Dedifferentiated amniotic fluid mesenchymal stem cell (primary cell): ENCODE results near the gene PPIP5K1.
"Not testable (repeated sequence)": the region's sequence is repeated elsewhere in the genome, so short reads cannot be mapped to it uniquely, and the experiment has no call there.

Experiments
- DNase-seq: peaks from one replicate; pipeline ENCODE4 v3.0.0-alpha.2; 2016; ENCODE audit errors: extremely low spot score

PPIP5K1 gene

DNA sequence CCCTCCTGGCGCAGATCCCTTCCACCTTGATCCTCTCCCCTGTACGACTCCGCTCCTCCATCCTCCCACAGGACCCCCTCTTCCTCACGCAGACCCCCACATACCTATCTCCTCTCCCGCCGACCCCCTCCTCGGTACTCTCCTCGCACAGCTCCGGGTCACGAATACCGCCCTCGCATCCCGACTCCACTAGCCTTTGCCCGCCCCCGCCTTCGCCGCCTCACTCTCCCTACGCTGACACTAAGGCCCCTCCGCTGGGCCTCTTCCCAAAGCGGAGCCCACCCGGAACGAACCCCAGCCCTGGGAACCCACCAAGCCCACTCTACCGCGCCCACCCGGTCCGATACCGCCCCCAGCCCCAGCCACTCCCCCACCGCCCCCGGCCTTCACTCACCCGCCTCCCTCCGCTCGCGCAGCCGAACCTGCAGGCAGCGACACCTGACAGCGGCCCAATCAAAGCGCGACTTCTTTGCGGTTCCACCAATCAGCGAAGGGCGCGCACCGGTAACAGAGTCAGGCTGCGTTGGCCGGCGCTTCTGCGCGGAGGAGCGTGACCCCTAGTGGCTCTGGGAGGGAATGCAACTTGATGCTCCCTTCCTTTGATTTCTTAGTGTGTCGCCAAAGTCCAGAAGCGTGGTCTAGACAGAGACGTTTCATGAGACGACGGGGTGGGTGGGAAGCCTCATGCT lies at the start of gene PPIP5K1:
Gene PPIP5K1, minus strand, starts transcription at position 431 of the 689 bp plus-strand sequence. CDS start 5,704 bp downstream, outside the sequence.
- DNase-seq: not testable (repeated sequence)

DNA sequence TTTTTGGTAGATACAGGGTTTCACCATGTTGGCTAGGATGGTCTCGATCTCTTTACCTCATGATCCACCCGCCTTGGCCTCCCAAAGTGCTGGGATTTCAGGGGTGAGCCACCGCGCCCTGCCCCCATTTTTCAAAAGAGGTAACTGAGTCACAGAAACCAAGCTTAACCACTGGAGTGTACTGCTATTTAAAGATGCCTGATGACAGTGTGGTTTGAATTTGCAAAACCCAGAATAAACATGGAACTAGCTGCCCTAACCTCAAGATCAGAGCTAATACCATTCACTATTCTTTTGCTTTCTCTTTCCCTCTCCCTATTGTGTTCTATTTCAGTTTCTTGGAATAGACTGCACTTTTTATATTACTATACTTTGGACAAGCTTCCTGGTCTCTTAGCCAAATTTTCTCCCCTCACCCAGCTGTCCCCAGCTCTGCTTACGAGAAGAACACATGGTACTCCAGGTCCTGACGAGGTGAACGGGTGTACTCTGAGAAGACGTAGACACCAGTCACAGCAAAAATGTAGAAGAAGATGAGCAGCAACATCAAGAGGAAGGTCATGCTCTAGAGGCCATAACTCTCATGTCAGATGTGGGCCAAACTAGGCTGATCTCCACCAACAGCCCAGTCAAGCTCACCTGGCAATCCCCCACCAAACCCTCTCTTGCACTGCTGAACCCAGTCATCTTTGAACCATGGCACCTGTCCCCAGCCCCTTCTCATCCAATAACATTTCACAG lies 48.6 kb upstream of the PPIP5K1 start:
- not testable (repeated sequence) for DNase-seq

DNA sequence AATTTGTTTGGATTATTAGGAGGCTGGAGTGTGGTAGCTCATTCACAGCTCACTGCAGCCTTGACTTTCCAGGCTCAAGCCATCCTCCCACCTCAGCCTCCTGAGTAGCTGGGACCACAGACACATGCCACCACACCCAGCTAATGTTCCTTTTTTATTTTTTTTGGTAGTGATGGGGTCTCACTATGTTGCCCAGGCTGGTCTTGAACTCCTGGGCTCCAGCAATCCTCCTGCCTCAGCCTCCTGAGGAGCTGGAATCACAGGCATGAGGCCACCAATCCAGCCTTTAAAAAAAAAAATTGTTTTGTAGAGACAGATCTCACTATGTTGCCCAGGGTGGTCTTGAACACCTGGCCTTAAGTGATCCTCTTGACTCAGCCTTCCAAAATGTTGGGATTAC lies 36.9 kb upstream of the PPIP5K1 start:
- not testable (repeated sequence) for DNase-seq

DNA sequence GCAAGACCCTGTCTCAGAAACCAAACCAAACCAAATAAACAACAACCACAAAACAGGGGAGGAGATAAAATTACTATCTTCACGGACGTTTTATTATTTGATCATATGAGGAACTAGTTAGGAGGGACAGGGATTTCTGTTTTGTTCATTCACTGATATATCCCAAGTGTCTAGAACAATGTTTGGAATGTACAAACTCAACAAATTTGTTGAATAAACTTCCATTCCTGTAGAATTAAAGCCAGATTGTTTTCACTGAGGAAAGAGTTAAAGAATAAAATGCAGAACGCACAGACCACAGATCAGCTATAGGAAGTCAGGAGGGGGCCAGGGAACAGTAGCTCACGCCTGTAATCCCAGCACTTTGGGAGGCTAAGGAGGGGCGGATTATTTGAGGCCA lies 35.1 kb upstream of the PPIP5K1 start:
- no peak for DNase-seq

DNA sequence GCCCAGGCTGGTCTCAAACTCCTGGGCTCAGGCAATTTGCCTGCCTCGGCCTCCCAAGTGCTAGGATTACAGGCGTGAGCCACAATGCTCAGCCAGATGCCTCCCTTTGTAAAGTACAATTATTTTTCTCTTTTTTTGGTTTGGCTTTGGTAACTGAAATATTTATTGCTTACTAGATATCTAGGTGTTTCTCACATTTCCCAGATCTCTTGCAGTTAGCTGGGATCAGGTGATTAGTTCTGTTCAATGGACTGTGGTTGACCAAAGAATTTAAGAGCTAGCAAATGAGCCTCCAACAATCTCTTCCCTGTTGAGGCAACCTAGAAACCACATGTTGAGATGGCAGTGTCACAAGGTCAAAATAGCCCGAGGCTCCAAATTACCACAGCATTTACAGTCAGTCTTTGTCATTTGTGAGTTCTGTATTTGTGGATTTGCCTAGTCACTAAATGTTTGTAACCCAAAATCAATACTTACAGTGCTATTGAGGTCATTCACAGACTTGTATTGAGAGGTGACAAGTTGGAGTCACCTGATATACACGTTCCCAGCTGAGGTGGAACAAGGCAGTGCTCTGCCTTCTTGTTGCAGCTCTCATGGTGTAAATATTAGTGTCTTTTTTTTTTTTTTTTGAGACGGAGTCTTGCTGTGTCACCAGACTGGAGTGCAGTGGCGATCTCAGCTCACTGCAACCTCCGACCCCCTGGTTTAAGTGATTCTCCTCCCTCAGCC lies 32.2 kb upstream of the PPIP5K1 start:
- not testable (repeated sequence) for DNase-seq

DNA sequence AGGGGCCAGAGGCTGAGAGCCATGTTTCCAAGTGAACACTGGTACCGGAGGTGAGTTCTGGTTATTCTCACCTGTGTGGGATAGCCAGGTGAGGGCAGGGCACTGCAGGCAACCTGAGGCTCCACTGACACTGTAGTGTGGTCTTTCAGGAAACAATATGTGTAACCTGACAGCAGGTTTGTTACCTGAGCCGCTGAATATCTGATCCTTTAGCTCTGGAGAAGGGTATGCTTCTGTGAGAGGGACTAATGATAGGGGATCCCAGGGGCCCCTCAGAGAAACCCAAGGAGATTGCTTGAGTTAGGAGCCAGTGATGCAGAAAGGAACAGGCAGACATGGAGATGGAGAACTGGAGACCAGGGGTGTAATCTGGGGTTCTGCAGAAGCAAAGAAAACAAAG lies 28.7 kb upstream of the PPIP5K1 start, which contains the start of gene STRC:
Gene STRC, minus strand, starts transcription at position 101 of the 400 bp plus-strand sequence. Its CDS starts 78 bp downstream, at position 23.
- DNase-seq: not testable (repeated sequence)

DNA sequence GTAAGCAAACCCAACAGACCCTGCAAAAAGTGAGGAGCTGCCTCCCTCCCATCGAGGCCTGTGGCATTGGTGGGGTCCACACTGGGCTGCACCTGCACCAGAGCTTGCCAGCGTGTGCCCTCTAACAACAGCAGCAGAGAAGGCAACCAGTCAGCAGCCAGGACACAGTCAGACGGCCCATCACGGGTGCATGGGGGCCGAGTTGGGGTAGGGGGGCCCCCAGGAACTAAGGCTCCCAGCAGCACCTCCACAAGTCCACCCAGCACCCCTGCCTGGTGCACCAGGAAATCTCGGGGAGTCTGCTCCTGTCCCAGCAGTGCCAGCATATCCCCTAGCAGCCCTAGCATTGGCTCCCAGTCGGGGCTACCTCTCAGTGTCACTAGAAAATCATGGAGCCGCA lies 27.7 kb upstream of the PPIP5K1 start:
- not testable (repeated sequence) for DNase-seq

DNA sequence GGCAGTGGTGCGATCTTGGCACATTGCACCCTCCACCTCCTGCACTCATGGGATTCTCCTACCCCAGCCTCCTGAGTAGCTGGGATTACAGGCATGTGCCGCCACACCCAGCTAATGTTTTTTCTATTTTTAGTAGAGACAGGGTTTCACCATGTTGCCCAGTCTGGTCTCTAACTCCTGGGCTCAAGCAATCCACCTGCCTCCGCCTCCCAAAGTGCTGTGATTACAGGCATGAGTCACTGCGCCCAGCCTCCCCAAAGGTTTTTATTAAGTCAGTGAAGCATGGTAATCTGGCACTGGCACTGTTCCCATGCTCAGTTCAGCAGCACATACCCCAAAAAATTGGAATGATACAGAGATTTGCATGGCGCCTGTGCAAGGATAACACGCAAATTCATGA lies 12.2 kb upstream of the PPIP5K1 start:
- not testable (repeated sequence) for DNase-seq

DNA sequence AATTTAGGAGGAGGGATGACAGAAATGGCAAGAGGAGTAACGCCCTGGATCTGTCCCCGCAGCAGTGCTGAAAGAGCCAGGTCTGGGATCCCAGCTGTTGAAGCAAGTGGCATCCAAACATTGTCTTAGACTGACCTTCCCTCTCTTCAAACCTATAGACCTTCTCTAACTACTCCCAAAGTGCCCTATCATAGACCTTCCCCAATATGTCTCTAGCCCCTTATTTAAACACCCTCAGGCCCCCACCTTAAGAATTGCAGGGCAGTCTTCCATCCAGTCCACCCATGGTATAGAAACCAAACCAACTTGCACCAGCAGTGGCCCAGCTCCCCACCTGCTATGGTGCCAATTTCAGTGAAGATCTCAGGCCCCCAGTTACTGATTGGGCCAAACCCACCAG lies 10.2 kb upstream of the PPIP5K1 start:
- not testable (repeated sequence) for DNase-seq

DNA sequence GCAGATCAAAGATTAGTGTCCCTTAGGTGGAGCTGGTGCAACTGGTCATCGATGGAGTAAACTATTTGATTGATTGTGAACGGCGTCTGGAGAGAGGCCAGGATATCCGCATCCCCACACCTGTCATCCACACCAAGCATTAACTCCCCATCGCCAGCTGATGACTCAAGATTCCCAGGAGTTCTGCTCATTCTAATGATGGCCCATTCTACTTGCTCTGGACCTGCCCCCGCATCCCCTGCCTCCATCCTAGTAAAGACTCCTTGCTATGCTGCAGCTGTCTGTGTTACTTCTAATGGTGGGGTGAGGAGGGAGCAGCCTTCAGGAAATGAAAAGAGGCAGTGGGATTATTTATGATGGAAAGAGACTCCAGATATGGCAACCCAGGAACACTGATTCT lies 9.1 kb upstream of the PPIP5K1 start:
- not testable (repeated sequence) for DNase-seq

DNA sequence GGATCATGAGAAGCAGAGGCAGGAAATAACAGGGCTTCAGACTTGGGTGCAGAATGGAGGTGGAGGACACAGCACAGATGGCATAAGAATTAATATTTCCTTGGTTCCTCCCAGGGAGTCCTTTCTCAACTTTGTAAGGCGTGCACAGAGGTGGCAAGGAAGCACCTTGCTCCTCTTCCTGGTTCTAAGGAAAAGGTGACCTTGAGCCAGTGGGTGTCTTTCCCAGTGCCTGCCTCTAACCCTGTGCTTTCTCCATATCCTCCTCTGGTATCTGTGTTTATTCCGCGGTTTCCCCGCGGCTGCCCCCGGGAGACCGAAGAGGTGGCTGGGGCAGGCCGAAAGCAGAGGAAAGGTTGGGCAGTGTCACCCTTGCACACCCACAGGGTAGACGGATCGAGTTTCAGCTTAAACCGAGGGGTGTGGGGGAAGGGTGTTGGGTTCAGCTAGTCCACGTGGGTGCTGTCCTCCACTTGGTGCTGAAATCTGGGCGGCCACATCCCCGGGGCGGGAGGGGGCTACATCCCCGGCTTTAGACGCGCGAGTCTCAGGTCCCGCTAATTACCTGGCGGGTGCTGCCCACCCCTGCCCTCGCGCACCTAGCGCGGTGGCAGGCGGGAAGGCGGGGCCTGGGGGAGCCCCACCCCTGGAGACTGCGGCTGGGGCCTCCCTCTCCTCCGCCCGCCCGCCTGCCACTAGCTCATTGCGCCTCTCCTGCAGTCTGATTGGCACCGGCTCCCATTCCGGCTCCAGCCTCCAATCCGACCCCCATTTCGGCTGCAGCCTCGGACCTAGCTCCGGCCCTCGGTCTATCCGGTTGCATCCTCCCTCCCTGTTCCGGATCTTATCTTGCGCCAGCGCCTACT lies 3.6 kb upstream of the PPIP5K1 start, which contains the start of gene CKMT1B:
Gene CKMT1B, plus strand, starts transcription at position 700 of the 863 bp plus-strand sequence. CDS start 192 bp downstream, outside the sequence.
- not testable (repeated sequence) for DNase-seq

DNA sequence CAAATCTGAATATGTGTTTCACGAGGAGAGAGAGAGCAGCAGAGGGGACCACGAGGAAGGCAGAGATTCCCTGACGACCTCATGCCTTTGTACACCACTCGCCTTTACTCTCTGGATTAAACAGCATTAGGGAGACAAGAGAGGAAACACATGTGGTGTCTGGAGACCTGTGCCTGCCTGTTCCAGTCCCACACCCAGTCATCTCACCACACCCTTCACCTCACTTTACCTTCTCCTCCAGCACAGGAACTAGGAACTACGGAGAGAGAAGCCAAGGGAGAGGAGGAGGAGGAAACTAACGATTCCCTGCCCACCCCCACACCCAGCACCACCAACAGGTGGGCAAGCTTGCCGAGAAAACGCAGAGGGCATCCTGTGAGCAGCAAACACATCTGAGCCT lies 2.8 kb upstream of the PPIP5K1 start:
- DNase-seq: not testable (repeated sequence)

DNA sequence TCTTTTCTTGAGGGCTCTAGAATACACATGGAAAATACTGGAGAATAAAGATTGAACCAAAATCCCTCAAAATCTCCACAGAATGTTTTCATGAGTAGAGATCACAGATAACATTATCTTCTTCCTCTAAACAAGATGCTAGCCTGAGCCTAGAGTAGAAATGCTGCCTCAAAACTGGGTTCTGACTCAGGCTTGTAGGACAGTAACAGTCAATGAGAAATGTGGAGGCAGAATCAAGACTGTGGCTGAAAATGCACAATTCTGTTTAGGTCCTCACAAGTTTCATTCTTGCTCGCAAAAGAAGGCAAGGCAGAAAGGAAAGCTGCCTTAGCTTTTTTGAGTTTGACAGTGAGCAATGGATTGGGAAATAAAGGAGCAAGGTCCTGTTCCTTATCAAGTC lies 15.4 kb downstream of the PPIP5K1 start:
- not testable (repeated sequence) for DNase-seq

DNA sequence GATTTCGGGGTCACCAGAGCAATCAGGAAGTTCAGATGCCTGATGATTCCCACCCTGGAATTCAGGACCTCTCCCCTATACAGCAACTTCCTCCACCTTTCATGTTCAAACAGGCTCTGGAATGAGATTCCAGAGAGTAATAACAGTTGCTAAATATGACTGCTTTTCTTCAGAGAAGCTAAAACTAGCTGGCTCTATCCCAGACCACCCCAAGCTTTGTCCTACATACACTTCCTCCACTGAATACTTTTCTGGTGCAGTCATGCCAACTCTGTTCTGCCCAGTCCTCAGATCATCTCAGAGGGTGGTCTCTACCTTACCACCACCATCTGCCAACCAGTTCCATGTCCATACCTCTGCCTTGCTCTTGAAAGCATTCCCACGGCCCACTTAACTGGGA lies 23.4 kb downstream of the PPIP5K1 start:
- not testable (repeated sequence) for DNase-seq

DNA sequence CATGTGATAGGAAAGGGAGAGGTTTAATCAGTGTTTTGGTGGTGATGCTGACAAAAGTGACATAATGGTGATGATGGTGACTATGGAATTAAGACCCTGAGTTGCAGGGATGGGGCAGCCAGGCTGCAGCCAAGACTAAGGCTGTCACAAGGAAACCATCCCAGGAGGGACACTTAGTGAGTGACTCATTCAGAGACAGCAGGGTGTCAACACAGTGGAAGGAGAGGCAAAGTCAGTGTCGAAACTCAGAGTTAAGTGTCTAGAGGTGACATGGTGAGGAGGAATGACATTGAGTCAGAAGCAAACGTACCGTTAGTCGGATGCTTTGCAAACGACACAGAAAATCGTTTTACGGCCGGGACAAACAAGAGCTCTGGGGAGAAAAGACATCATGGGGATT lies 26.2 kb downstream of the PPIP5K1 start:
- not testable (repeated sequence) for DNase-seq

DNA sequence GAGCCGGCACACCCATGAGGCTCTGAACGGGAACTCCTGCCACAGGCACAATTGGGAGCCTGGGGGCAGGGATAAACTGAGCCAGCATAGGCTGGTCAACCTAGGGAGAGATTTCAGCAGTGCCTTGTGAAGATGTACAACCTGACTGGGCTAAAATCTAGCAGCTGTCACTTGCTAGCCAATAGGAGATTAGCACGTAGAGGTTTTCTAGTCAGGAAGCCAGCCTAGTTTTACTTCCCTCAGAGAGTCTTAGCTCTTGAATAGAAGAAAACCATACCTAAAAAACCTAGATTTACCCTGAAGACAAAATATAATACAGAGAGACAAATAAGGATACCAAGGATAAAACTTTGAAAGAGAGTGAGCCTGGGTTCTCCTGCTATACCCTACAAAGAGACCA lies 27.3 kb downstream of the PPIP5K1 start:
- not testable (repeated sequence) for DNase-seq

DNA sequence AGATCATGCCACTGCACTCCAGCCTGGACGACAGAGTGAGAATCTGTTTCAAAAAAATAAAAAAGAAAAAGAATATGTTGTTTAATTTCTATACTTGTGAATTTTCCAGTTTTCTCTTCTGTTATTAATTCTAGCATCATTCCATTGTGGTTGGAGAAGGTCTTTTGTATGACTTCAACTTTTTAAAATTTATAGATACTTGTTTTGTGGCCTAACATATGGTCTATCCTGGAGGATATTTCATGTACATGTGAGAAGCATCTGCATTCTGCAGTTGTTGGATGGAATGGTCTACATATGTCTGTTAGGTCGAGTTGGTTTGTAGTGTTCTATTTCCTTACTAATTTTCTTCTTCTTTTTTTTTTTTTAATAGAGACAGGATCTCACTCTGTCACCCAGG lies 37.0 kb downstream of the PPIP5K1 start:
- no peak for DNase-seq

DNA sequence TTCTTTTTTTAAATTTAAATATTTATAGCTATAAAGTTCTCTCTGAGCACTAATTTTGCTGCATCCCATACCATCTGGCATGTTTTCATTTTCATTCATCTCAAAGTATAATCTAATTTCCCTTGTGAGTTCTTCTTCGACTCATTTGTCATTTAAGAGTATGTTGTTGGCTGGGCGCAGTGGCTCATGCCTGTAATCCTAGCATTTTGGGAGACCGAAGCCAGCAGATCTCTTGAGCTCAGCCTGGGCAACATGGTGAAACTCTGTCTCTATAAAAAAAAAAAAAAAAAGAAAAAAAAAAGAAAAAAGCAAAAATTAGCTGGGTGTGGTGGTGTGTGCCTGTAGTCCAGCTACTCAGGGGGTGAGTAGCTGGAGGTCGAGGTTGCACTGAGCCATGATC lies 37.8 kb downstream of the PPIP5K1 start:
- no peak for DNase-seq

DNA sequence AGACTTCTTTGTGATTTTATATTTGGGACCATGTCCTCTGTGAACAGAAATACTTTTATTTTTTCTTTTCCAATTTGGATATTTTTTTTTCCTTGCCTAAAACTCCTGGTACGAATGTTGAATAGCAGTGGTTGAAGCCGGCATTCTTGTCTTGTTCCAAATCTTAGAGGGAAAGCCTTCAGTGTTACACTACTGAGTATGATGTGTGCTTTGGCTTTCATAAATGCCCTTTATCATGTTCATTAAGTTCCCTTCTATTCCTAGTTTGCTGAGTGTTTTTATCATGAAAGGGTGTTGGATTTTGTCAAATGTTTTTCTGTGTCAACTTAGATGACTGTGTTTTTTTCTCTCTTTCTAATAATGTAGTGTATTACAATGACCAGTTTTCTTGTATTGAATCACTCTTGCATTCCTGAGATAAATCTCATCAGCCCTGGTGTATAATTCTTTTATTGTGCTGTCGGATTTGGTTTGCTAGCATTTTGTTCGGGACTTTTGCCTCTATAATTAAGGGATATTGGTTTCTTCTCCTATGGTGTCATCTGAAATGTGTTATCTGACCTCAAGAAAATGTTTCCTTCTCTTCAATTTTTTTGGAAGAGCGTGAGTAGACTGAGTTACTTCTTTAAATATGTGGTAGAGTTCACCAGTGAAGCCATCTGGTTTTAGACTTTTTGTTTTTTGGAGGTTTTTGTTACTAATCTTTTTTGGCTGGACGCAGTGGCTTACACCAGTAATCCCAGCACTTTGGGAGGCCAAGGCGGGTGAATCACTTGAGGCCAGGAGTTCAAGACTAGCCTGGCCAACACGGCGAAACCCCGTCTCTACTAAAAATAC lies 39.3 kb downstream of the PPIP5K1 start:
- peak; percentile 77 for DNase-seq

DNA sequence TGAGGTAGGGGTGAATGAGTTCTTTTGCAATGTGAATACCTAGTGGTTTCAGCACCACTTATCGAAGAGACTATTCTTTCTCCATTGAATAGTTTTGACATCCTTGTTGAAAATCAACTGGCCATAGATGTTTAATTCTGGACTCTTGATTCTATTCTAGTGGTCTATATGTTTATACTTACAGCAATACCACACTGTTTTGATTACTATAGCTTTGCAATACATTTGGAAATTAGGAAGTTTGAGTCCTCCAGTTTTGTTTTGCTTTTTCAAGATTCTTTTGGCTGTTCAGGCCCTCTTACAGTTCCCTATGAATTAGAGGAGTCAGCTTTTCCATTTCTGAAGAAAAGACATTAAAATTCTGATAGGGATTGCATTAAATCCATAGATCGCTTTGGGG lies 42.5 kb downstream of the PPIP5K1 start:
- DNase-seq: no peak
